Measurements from ENCODE around the gene DGKI. TPM values are rescaled to one million over a fixed set of nuclear protein-coding genes. Genes with fewer than 3 reads are reported as not detected.

Gene DGKI
- total RNA-seq, 1 experiment from 2014 or later: 0.55 TPM

DNA sequence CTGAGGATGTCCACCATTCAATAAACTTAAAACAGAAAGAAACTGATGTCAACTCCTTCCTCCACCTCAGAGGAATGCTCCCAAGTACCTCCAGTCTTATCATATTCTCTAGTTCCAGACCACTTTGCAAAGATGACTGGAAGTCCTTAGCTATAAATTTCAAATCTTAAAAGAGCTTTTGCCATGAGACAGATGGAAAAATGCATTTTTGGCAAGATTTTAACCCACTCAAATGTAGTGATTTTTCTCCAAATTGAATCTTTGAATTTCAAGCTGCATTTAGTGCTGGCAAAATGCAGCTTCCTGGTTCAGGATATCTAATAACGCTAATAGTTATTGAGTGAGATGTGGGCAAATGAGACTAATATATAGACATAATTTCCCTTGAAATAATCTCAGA lies 33.2 kb downstream of the DGKI start:
- Histone ChIP-seq H2AFZ (ENCODE audit: low read length) (no peak overlapping the region), H3K9me3 (ENCODE audit: control insufficient read depth, low read depth, low read length) (no peaks in the 10 kb centered on the region), H3K23ac (ENCODE audit: insufficient read length, low read depth, low read length) (no peak overlapping the region), H3K14ac (ENCODE audit: insufficient read depth, low read length) (no peak overlapping the region), H2BK12ac (ENCODE audit: insufficient read length, low read depth, low read length) (no peak overlapping the region), H2BK20ac (ENCODE audit: low read depth, low read length, poor library complexity, severe bottlenecking) (no peak overlapping the region), H3K4me2 (ENCODE audit: insufficient read depth, insufficient read length, low read length) (no peak overlapping the region), H3K56ac (ENCODE audit: insufficient read length, low read depth, low read length) (no peak overlapping the region), H2AK5ac (ENCODE audit: insufficient read length, low read length) (no peak overlapping the region), H4K8ac (replicated peaks; ENCODE audit: insufficient read length, low read depth, low read length) (no peak overlapping the region), H3K27me3 (ENCODE audit: insufficient read depth, low read length) (no peaks in the 10 kb centered on the region), H3K4ac (ENCODE audit: low read depth, low read length) (no peak overlapping the region), H3K18ac (ENCODE audit: insufficient read length, low read depth, low read length) (no peak overlapping the region), H2BK120ac (ENCODE audit: low read depth, low read length, poor library complexity, severe bottlenecking) (no peak overlapping the region), H3K79me1 (ENCODE audit: insufficient read depth, low read depth, low read length, poor library complexity, severe bottlenecking) (no peaks in the 10 kb centered on the region), H3K4me1 (ENCODE audit: insufficient read depth, low read length) (no peaks in the 10 kb centered on the region; the same call in 1 of the 2 replicates), H2BK5ac (ENCODE audit: insufficient read length, low read length) (no peak overlapping the region), H2BK15ac (ENCODE audit: low read depth, low read length) (no peak overlapping the region), H3K23me2 (ENCODE audit: insufficient read length, low read depth, low read length, poor library complexity, severe bottlenecking) (no peaks in the 10 kb centered on the region), H3T11ph (ENCODE audit: low read length) (no peak overlapping the region), H4K91ac (ENCODE audit: insufficient read length, low read depth, low read length) (no peak overlapping the region), H3K27ac (ENCODE audit: insufficient read length, low read depth, low read length) (no peak overlapping the region), H3K9ac (ENCODE audit: extremely low read depth, insufficient read length, low read length) (no peak overlapping the region), H3K79me2 (ENCODE audit: insufficient read depth, low read length) (no peaks in the 10 kb centered on the region), H4K5ac (ENCODE audit: insufficient read length, low read depth, low read length) (no peak overlapping the region), H4K20me1 (ENCODE audit: control insufficient read depth, insufficient read depth, insufficient read length) (no peaks in the 10 kb centered on the region)
- Mint-ChIP-seq H3K9me3 (no peaks in the 10 kb centered on the region), H3K36me3 (ENCODE audit: insufficient read depth in 1 of 3, low read depth in 3 of 3) (no peaks in the 10 kb centered on the region), H3K27me3 (ENCODE audit: low read depth) (no peaks in the 10 kb centered on the region), H3K4me1 (peaks cover 6 to 7% of the 10 kb centered on the region in 2 experiments; a peak in 2 of 4 replicates), H3K4me3 (no peak overlapping the region), H3K27ac (no peak overlapping the region)
- TF ChIP-seq CTCF (conservative IDR thresholded peaks at IDR 0.05): no peak
- no CpG with 5 or more reads among the region's 1 CpG for WGBS (ENCODE audit: extremely low coverage, insufficient read length, low lambda C conversion rate)
- no peak for DNase-seq
